ENCODE results near the gene HYAL2.

GRCh38 chr3:50278880-50279224, 43.7 kb downstream of the HYAL2 start, which contains the start of gene LSMEM2:
- TF ChIP-seq, protein P1, sequence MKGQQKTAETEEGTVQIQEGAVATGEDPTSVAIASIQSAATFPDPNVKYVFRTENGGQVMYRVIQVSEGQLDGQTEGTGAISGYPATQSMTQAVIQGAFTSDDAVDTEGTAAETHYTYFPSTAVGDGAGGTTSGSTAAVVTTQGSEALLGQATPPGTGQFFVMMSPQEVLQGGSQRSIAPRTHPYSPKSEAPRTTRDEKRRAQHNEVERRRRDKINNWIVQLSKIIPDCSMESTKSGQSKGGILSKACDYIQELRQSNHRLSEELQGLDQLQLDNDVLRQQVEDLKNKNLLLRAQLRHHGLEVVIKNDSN (CRISPR knock-in tag; IDR thresholded peaks at IDR 0.05) = no peak
- TF ChIP-seq FIP1L1 (IDR thresholded peaks at IDR 0.05; ENCODE audit: low read depth, low read length, poor library complexity, severe bottlenecking) (no peak), ARHGAP35 (IDR thresholded peaks at IDR 0.05; ENCODE audit: partially characterized antibody) (no peak), ZBTB1 (CRISPR knock-in tag; IDR thresholded peaks at IDR 0.05; ENCODE audit: borderline replicate concordance, low read depth) (no peak), THRAP3 (IDR thresholded peaks at IDR 0.05; ENCODE audit: borderline replicate concordance) (no peak), MGA (IDR thresholded peaks at IDR 0.05) (no peak)
